PC-9 (cell line): Measurements from ENCODE around the gene CAPZB. TPM values are rescaled to one million over a fixed set of nuclear protein-coding genes. Genes with fewer than 3 reads are reported as not detected.

ENCODE experiments used
- BruUV-seq: library from RNA; stranded (reverse); fragments of 400-500 nt; replicated peaks from 2 replicates; lab custom pipeline; 2021; lab: Mats Ljungman, UMichigan
- CTCF ChIA-PET: fragments of 300-600 bp; sonication (Branson Sonifier 250); formaldehyde crosslinking; loops from one replicate; lab custom pipeline; 2022; ENCODE audit warnings: antibody characterized with exemption; lab: Charles Lee
- POLR2A ChIA-PET: fragments of 300-600 bp; sonication (Branson Sonifier 250); formaldehyde crosslinking; loops from one replicate; lab custom pipeline; 2022; ENCODE audit warnings: antibody characterized with exemption; ENCODE audit not compliant: unreplicated experiment; lab: Charles Lee
- DNase-seq, 2 experiments: peaks; one replicate each; pipeline versions ENCODE4 v3.0.0 to v3.0.0-alpha.2; 2015 to 2022; ENCODE audit warnings: mixed read lengths in 1 of 2
- H2AFZ ChIP-seq: fragments of 200-600 bp; sonication (generic); 2 replicates; pipeline ENCODE4 v1.8.1; 2017; ENCODE audit warnings: antibody characterized with exemption
- H3F3A ChIP-seq: fragments of 200-600 bp; sonication (generic); 2 replicates; pipeline ENCODE4 v1.8.1; 2017; ENCODE audit warnings: antibody characterized with exemption, mild to moderate bottlenecking, low read depth; ENCODE audit not compliant: insufficient read depth
- H3K27ac ChIP-seq: fragments of 200-600 bp; sonication (generic); 2 replicates; pipeline ENCODE4 v1.6.1; 2016; ENCODE audit warnings: mixed run types
- H3K27me3 ChIP-seq: fragments of 200-600 bp; sonication (generic); 2 replicates; pipeline ENCODE4 v1.6.1; 2016; ENCODE audit warnings: low read depth, mixed run types; ENCODE audit not compliant: insufficient read depth
- H3K36me3 ChIP-seq: fragments of 200-600 bp; sonication (generic); 2 replicates; pipeline ENCODE4 v1.6.1; 2016; ENCODE audit warnings: low read depth, mixed run types
- H3K4me1 ChIP-seq: fragments of 200-600 bp; sonication (generic); replicated peaks from 2 replicates; pipeline ENCODE4 v1.6.1; 2016; ENCODE audit warnings: mixed run types; ENCODE audit not compliant: insufficient read depth
- H3K4me2 ChIP-seq: fragments of 200-600 bp; sonication (generic); 2 replicates; pipeline ENCODE4 v1.6.1; 2017; ENCODE audit warnings: mixed run types
- H3K4me3 ChIP-seq: fragments of 200-600 bp; sonication (generic); 2 replicates; pipeline ENCODE4 v1.6.1; 2016; ENCODE audit warnings: mixed run types
- H3K79me2 ChIP-seq: fragments of 200-600 bp; sonication (generic); 2 replicates; pipeline ENCODE4 v1.6.1; 2017; ENCODE audit warnings: low read depth, mixed run types
- H3K9me2 ChIP-seq: fragments of 200-600 bp; sonication (generic); 2 replicates; pipeline ENCODE4 v1.8.1; 2017; ENCODE audit warnings: mild to moderate bottlenecking; ENCODE audit not compliant: insufficient read depth
- H3K9me3 ChIP-seq: fragments of 200-600 bp; sonication (generic); 2 replicates; pipeline ENCODE4 v1.8.1; 2016; ENCODE audit warnings: low read depth; ENCODE audit not compliant: insufficient read depth
- H4K20me1 ChIP-seq: fragments of 200-600 bp; sonication (generic); 2 replicates; pipeline ENCODE4 v1.8.1; 2017; ENCODE audit not compliant: insufficient read depth
- EZH2 ChIP-seq: fragments of 200-600 bp; sonication (generic); IDR thresholded peaks from 2 replicates; pipeline ENCODE4 v1.8.0; 2017; ENCODE audit warnings: antibody characterized with exemption, low read depth
- intact Hi-C: fragments of 100-400 bp; cut with micrococcal nuclease; formaldehyde crosslinking; loops from one replicate; pipeline ENCODE4 v1.10.0; 2022; ENCODE audit not compliant: unreplicated experiment
- total RNA-seq: library from RNA; stranded (reverse); gene quantifications from 2 replicates; pipeline ENCODE4 v1.2.3, GENCODE V29; 2021
- TF ChIP-seq, protein P1 (sequence below): fragments of 200-600 bp; sonication (generic); conservative IDR thresholded peaks from 2 replicates; pipeline ENCODE4 v1.6.1; 2017; ENCODE audit warnings: mixed run types, antibody characterized with exemption, mild to moderate bottlenecking, moderate library complexity

The CAPZB gene
- total RNA-seq, 1 experiment from 2014 or later: 222 TPM

- TF ChIP-seq, protein P1, sequence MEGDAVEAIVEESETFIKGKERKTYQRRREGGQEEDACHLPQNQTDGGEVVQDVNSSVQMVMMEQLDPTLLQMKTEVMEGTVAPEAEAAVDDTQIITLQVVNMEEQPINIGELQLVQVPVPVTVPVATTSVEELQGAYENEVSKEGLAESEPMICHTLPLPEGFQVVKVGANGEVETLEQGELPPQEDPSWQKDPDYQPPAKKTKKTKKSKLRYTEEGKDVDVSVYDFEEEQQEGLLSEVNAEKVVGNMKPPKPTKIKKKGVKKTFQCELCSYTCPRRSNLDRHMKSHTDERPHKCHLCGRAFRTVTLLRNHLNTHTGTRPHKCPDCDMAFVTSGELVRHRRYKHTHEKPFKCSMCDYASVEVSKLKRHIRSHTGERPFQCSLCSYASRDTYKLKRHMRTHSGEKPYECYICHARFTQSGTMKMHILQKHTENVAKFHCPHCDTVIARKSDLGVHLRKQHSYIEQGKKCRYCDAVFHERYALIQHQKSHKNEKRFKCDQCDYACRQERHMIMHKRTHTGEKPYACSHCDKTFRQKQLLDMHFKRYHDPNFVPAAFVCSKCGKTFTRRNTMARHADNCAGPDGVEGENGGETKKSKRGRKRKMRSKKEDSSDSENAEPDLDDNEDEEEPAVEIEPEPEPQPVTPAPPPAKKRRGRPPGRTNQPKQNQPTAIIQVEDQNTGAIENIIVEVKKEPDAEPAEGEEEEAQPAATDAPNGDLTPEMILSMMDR: no peak
- no peak for TF ChIP-seq EZH2
- no peak for DNase-seq
- Histone ChIP-seq H3K9me3 (no peaks in the 10 kb centered on the region), H3K27ac (no peak overlapping the region), H3K4me2 (no peak overlapping the region), H3K4me3 (no peak overlapping the region), H3K4me1 (peaks cover 9% of the 10 kb centered on the region), H3K36me3 (no peaks in the 10 kb centered on the region), H3K27me3 (no peaks in the 10 kb centered on the region), H3K9me2 (no peaks in the 10 kb centered on the region), H2AFZ (no peak overlapping the region), H3F3A (peaks cover 12% of the 10 kb centered on the region; the same call in 1 of the 2 replicates), H3K79me2 (no peaks in the 10 kb centered on the region), H4K20me1 (no peaks in the 10 kb centered on the region; the same call in 1 of the 2 replicates)
- BruUV-seq: no TSS peak
- POLR2A ChIA-PET: no interaction called here
- CTCF ChIA-PET: no interaction called here
- intact Hi-C loops: loop anchor here (5.0 to 10.0 kb wide), 2 partner anchors 244 to 312 kb away; no protein-coding TSS in a partner anchor
Measured at GRCh38 chr1:19340387-19340937, 144.9 kb downstream of the CAPZB start.

DNA sequence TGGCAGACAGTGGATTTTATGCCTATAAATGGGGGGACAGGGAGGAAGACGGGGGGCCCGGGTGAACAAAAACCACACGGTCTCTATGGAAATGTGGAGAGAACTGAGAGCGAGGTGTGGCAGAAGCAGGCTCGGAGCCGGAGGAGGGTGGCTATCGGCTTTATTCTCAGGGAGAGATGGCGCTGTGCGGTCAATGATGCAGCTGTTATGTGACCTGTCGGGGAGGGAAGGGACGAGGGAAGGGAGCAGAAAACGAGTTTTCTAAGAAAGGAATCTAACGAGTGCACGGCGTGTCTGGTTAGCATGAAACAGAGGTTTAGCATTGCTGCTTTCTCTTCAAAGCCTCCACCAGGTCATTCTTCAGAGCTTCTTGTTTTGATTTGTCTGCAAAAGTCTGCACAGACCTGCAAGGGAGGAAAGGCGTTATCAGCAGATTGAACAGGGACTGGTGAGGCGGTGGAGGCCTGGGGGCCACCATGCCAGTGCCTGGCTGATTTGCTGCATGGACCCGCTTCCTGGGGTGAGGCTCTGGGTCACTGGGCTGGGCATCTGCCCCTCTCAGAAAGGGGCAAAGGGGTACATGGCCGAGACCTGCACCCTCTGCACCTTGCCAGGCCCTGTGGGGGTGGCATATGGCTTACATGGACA is 146.0 kb downstream of the CAPZB start:
- POLR2A ChIA-PET: no interaction called here
- H3K4me3 ChIP-seq: no peak overlapping the region
- DNase-seq: no peak
- no peaks in the 10 kb centered on the region; the same call in 1 of the 2 replicates for H4K20me1 ChIP-seq
- BruUV-seq: TSS peak; percentile 45
- CTCF ChIA-PET: no interaction called here
- intact Hi-C loops: no loop called here
- no peaks in the 10 kb centered on the region for H3K9me2 ChIP-seq
- H3K9me3 ChIP-seq: no peaks in the 10 kb centered on the region
- H3K4me2 ChIP-seq: no peak overlapping the region
- no peak overlapping the region for H2AFZ ChIP-seq
- H3K4me1 ChIP-seq: peaks cover 9% of the 10 kb centered on the region
- peaks cover 12% of the 10 kb centered on the region; the same call in 1 of the 2 replicates for H3F3A ChIP-seq
- TF ChIP-seq EZH2: no peak
- TF ChIP-seq, protein P1: no peak
- no peaks in the 10 kb centered on the region for H3K79me2 ChIP-seq
- H3K27ac ChIP-seq: no peak overlapping the region
- no peaks in the 10 kb centered on the region for H3K27me3 ChIP-seq
- H3K36me3 ChIP-seq: no peaks in the 10 kb centered on the region

GRCh38 chr1:19338323-19338762 is 147.0 kb downstream of the CAPZB start:
- no peaks in the 10 kb centered on the region; the same call in 1 of the 2 replicates for H4K20me1 ChIP-seq
- no peaks in the 10 kb centered on the region for H3K9me3 ChIP-seq
- no peak overlapping the region for H3K4me3 ChIP-seq
- no peak overlapping the region for H2AFZ ChIP-seq
- TF ChIP-seq, protein P1: no peak
- no peak for TF ChIP-seq EZH2
- H3K36me3 ChIP-seq: no peaks in the 10 kb centered on the region
- H3K9me2 ChIP-seq: no peaks in the 10 kb centered on the region
- ChIA-PET POLR2A (no interaction called here), CTCF (interaction anchor here (0.7 kb wide), 1 partner anchor 12 kb away, joined by 4 read pairs; no protein-coding TSS in a partner anchor)
- peak overlapping the region; percentile 56; the same call in 1 of the 2 replicates for H3K4me2 ChIP-seq
- H3K79me2 ChIP-seq: no peaks in the 10 kb centered on the region
- intact Hi-C loops: no loop called here
- no peaks in the 10 kb centered on the region for H3K27me3 ChIP-seq
- no peak for DNase-seq
- 0 out of 2 replicates have a peak overlapping the region, but pooled peaks have one; percentile 63 for H3K27ac ChIP-seq
- H3F3A ChIP-seq: peaks cover 12% of the 10 kb centered on the region; the same call in 1 of the 2 replicates
- BruUV-seq: no TSS peak
- peaks cover 9% of the 10 kb centered on the region for H3K4me1 ChIP-seq
